GM19455 (cell line): ENCODE results near the gene BTBD19.
"Not testable (repeated sequence)": the region's sequence is repeated elsewhere in the genome, so short reads cannot be mapped to it uniquely, and the experiment has no call there.

Source experiments
- ATAC-seq: cut with Tn5 transposase; IDR thresholded peaks from one replicate; pipeline ENCODE4 v1.9.1; 2021; ENCODE audit not compliant: unreplicated experiment

BTBD19 gene

DNA sequence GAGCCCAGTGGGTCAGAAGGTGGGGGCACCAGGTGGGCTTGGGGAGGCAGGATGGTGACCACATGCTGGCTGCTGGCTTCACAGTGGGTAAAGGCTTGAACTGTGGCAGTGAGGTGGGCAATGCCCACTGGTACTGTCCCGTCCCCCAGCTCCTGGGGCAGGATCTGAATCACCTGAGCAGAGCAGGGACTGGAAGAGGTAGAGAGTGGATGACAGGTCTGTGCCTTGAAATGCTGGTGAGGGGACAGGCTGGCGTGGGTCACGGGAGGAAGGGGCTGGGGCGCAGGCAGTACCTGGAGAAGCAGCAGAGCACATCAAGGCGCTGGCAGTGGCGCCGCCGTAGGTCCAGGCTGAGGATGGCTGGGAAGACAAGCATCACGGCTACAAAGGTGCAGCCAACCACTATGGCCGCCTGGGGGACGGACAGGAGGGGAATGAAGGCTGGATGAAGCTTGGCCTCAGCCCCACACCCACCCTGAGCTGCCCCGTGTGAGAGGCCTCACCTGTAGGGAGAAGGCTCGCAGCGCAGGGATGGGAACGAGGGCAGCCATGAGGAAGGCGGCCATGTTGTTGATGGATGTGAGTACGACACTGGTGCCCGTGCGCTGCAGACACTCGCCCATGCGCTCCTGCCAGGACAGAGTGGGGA is 19.8 kb downstream of the BTBD19 start:
- no peak for ATAC-seq

DNA sequence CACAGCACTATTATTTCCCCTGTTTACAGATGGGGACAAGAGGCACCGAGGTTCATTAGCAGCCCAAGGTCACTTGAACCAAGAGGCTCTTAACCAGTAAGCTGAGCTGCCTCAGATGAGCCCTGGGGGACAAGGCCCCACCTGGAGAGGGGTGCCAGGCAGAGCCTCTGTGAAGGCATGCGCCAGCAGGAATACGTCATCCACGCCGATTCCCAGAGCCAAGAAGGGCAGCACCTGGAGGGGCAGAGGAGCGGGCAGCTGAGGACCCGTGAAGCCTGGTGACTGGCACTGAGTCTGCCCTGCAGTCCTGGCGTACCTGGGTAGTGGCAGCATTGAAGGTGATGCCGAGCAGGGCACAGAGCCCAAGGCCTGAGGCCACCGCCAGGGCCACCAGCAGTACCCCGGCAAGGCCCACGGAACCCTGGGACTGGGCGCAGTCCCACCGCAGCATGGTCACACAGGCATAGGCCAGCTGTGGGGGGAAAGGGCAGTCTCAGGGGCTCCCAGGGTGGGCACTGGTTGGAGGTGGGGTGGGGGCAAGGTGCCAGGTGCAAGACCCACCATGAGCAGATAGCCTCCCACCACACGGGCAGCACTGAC is 20.6 kb downstream of the BTBD19 start:
- ATAC-seq = no peak

DNA sequence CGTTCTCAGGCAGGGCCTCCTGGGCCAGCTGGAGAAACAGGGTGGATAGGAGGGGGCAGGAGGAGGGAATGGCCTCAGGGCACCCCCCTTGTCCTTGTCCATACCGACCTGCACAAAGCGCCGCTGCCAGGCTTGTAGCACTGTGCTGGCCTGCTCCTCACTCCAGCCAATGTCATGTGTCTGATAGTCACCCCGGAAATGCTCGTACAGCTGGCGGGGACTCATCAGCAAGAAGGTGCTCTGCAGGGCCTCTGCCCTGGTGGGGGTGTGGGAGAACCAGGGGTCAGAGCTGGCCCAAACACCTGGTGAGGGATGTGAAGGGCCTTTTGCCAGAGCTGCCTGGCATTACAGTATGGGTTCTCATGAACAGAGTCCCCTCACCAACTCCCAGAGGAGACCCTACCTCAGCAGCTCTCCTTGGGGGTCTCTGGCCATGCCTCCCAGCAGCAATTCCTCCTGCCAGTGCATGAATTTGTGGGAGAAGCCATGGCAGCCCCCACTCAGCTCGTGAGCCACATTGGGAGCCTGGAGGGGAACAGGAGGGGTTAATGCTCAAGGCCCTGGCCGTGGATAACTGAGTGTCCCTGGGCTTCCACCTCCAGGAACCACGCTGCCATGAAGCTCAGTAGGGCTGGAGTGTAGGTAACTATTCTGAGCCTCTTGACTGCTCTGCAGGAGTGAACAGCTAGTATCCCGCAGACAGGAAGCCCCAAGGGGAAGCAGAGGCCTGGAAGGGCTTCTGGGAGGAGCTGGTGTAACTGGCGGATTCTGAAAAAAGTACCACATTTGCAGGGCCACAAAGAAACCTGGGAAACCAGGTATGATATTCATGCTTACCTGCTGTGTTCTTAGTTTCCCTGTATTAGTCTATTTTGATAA is 21.4 kb downstream of the BTBD19 start:
- ATAC-seq = no peak

DNA sequence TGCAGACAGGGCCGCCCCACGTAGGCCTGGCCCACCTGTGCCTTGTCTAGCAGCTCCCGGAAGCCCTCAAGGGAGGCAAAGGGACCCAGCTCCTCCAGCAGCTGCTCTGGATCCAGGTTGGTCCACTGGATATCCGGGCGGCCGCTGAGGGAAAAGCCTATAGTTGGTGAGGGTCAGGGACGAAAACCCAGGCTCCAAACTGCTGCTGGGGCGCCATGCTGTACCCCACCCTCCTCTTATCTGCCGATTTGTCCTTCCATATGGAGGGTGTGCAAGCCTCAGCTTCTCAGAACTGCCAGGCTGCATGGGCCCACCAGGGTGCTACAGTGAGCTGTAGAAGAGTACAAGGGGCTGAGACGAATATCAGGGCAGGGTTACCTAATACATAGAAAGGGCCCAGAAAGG is 22.6 kb downstream of the BTBD19 start:
- no peak for ATAC-seq

DNA sequence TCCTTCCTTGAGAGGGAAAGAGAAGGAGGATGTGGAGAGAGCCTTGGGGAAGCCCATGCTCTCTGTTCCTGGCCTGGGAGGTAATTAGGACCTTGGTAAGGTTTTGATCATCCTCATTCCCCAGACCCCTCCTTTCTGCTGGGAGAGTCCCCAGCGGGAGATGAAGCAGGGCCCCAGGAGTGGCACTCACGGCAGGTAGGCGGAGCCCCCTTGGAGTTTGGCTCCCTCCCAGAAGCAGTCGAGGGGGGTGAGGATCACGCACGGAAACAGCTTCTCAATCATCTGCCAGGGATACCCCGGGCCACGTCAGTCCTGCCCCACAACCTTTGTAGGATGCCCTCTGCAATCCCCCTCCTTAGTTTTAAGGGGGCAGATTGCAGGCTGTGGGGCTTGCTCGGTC is 23.2 kb downstream of the BTBD19 start:
- ATAC-seq = no peak

DNA sequence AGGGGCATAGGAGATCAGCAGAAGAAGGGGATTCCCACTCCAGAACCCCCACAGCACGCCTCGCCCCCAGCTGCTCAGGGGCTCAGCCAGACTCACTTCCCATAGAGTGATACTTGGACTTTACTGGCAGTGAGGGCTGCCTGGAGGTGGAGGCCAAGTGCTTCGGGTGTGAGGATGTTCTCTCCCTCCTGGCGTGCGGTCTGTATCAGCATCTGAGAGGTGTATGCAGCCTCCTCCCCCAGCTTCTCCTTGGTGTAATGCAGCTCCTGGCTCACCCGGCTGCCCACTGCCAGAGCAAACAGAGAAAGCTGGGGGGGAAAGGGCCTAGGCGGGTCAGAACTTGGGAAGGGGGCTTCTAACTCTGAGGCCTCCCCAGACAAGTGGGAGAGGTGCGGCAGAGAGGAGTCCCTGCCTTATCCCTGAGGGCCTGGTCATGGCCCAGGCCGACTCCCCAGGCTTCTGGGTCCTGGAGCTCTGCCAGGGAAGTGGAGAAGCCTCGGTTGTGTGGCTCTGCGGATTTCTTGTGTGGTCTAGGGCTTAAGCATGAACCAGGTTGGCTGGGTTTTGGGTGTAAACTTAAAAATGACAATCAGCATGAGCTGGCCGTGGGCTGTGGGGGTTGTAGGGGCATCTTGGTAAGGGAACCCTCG is 23.9 kb downstream of the BTBD19 start:
- no peak for ATAC-seq

DNA sequence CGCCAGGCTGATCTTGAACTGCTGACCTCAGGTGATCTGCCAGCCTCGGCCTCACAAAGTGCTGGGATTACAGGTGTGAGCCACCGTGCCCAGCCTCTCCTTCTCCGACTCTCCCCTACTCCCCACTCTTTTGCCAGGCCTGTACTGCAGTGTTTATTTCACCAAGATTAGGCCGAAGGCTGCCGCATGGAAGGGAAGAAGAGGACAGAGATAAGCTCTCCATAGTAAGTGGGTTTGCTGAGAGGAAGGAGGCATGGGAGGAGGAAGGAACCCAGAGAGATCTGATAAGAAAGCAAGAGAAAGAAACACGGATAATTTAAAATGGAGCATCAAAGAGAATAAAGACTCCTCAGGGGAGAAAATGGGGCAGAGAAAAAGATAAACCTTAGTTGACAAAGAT is 26.0 kb downstream of the BTBD19 start:
- ATAC-seq = no peak

DNA sequence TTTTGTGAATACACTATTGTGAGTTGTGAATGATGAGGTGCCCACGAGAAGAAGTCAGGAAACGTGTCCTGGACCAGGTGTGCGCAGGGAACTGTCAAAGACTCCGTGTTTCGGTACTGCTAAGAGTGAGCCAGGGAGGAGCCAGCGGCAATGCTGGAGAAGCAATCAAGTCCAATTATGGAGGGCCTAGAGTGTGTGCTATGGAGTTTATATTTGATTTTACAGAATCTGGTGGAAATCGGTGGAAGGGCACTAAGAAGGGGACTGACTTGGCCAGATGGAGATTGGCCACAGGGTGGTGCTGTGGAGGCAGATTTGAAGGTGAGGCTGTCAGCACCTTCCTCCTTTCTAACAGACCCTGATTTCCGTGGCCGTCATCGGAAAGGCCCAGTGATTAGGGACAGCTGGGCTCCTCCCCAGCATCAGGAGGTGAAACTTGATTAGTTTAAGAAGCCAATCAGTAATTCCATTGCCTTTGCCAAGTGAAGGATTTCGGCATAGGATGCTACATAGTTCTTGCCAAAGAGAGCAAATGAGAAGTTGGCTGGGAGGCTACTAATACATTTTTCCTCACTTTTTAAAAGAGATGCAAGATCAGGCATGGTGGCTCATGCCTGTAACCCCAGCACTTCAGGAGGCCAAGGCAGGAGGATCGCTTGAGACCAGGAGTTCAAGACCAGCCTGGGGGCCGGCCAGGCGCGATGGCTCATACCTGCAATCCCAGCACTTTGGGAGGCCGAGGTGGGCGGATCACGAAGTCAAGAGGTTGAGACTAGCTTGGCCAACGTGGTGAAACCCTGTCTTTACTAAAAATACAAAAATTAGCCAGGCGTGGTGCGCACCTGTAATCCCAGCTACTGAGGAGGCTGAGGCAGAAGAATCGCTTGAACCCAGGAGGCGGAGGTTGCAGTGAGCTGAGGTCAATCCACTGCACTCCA is 27.7 kb downstream of the BTBD19 start:
- ATAC-seq = no peak

DNA sequence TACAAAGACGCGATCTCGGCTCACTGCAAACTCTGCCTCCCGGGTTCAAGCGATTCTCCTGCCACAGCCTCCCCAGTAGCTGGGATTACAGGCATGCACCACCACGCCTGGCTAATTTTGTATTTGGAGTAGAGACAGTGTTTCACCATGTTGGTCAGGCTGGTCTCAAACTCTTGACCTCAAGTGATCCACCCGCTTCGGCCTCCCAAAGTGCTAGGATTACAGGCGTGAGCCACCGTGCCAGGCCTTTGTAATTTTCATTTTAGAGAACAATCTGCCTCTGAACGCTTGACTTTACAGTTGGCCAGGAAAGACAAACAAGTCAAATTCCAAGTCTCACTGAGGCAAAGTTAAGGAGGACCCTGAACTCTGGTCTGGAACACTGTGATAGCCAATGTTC is 30.0 kb downstream of the BTBD19 start:
- ATAC-seq = not testable (repeated sequence)

DNA sequence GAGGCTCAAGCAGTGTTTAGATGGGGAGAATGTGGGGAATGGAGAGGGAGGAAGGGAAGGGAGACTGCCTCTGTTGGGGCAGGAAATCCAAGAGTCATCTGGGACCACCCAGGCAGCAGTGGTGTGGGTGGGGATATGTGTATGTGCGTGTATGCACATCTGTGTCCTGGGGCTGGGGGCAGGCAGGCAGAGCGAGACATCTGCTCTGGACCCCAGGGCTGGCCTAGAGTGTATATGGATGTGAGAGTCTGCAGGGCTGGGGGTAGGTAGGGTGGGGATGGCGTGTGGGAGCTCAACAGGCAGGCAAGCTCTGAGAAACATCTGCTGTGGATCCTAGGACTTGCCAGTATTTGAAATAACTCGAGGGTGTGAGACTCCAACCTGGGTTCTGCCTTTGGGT is 31.3 kb downstream of the BTBD19 start:
- no peak for ATAC-seq

DNA sequence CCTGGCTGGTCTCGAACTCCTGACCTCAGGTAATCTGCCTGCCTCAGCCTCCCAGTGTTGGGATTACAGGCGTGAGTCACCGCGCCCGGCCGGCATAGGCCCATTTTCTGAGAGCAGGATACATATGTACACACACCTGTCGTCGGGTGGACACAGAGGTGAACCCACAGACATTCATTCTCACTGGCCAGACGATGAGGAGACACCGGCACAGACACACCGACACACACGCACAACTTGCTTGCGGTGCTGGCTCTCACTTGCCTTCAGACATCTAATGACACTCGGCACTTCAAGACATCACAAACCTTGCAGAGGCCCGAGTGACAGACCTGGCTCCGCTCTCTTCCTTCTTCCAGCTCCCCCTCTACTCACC is 34.2 kb downstream of the BTBD19 start:
- ATAC-seq = no peak

DNA sequence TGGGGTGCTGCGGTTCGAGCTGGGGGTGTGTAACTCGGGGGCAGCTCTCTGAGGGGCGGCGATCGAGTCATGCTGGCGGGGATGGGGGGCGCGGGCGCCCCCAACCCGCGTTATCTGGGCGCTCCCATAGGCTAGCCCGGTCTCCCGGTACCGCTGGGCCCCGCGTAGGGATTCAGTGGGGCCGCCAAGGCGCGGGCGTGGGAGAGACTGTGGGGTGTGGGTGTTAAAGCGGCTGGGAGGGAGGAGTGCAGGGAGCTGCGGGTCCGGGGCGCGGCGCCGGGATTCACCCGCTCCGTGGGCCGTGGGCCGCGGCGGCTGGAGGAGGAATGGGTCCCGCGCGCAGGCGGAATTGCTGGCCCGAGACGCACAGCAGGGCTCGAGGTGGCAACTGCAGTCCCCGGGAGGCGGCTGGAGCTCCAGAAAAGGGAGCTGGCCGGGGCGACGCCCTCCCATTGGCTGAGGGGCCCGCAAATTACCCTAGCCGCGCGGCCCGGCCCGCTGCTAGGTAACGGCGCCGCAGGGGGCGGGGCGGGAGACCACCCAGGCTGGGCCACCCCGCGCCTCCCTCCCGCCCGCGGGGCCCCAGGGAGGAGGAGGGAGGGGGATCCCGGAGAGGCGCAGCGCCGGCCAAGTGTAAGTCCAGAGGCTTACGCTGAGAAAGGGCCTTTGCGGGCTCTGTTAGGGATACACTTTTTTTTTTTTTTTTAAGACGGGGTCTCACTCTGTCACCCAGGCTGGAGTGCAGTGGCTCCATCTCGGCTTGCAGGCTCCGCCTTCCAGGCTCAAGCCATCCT is 34.7 kb downstream of the BTBD19 start, which contains the start of gene PTCH2:
Gene PTCH2, minus strand, starts transcription at position 392 of the 794 bp plus-strand sequence. Its CDS starts 321 bp downstream, at position 71.
- ATAC-seq = no peak

DNA sequence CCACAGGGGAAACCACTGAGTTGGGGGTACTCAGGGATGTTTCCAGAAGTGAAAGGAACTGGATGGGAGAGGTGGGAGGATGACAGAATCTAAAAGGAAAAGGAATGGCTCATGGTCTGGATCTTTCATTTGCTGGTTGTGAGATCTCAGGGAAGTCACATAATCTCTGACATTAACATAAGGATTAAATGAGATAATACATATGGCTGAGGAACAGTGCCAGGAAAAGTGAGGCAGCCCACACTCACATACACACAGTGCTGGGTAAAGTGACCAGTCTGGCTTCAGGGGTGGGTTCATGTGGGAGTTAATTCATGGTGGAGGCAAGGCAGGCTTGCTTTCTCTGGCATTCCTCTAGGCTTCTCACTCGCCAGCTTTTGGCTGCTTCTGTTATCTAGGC is 38.7 kb downstream of the BTBD19 start:
- no peak for ATAC-seq

DNA sequence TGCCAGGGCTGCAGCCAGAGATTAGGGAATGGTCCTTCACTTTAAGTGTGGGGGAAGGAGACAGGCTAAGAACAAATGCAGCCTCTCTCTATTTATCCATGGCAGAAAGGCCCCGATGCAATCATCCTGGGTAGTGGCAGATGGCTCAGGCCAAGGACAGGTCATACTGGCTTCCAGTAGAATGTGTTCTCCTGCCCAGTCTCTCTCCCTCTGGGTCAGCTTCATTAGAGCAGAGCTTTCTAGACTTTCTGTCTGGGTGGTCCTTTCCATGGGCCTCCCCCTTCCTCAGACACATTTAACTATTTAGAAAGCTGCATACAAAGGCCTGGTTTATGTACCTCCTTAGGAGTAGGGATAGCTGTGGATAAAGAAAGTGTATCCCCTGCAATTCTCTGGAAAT is 39.5 kb downstream of the BTBD19 start:
- ATAC-seq = no peak

DNA sequence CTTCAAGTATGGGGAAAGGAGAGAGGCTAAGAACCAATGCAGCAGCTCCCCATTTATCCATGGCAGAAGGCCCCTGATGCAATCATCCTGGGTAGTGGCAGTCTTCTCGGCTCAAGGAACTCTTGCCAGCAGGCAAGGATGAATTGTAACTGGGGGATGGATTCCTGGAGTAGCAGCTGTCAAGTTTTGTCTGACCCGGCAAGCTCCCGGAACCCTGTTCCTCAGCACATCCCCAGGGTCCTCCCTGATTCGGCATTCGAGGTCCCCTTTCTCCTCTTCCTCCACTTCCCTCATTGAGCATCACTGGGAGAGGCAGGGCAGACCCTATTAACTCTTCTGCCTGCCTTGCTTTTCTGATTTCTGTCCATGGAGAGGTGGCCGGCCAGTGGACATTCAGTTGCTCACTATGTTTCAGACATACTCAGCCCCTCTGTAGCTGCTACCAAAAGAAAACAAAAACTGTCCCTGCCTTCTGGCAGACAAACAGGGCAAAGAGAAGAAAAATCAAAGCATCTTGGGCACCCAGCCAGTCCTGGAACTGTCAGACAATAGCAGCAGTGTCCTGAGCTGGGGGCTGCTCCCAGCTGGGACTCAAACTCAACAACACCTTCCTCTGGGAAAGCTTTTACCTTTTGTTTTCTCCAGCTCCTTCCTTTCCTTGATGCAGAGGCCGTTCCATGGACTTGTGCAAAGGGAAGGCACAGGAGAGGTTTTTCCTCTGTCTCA is 40.3 kb downstream of the BTBD19 start:
- ATAC-seq = no peak

DNA sequence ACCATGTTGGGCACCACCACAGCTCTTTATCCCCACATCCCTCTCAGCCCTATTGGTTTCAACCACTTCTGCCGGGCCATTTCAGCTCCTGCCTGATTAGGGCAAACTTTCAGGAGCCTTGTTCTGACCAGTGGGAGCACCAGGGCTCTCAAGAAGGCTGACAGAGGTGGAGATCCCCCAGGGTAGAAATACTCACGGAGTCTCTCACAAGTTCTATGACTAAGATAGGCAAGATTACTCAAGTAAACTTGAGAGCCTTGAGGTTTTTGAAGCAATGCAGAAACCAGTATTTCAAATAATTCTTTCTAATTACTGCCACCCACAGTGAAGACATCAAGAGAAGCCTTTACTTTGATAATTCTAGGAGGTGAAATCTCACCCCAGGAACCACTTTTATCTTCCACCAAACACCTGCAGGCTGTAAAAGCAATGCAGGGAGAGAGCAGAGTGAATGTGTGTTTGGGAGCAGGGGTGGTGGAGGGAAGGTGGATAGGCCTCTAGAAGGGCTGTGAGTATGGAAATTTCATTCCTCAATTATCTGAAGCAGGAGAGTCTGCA is 41.3 kb downstream of the BTBD19 start:
- no peak for ATAC-seq

DNA sequence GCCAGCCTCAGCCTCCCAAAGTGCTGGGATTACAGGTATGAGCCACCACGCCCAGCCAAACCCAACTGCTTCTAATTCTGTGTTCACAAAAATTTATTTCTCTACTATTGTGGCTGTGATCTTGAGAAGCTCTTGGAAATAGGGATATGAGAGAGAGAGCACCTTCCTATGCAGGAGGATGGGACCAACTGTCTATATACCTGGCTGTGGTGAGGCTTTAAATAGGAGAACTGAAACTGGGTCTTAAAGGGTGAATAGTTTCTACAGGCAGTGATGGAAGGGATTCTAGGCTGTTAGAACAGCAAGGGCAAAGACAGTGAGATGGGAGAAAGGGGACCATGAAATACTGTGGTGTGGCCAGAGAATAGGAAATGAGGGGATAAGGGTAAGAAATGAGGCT is 43.0 kb downstream of the BTBD19 start:
- ATAC-seq = no peak

DNA sequence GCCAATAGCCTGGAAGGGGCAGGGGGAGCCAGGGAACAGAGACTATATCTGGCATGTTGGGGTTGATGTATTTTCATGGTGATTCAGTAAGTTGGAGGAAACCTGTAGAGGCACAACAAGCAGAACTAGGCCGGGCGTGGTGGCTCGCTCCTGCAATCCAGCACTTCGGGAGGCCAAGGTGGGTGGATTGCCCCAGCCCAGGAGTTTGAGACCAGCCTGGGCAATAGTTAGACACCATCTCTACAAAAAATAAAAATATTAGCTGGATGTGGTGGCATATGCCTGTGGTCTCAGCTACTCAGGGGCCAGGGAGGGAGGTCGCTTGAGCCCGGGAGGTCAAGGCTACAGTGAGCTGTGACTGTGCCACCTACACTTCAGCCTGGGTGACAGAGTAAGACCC is 44.9 kb downstream of the BTBD19 start:
- no peak for ATAC-seq

DNA sequence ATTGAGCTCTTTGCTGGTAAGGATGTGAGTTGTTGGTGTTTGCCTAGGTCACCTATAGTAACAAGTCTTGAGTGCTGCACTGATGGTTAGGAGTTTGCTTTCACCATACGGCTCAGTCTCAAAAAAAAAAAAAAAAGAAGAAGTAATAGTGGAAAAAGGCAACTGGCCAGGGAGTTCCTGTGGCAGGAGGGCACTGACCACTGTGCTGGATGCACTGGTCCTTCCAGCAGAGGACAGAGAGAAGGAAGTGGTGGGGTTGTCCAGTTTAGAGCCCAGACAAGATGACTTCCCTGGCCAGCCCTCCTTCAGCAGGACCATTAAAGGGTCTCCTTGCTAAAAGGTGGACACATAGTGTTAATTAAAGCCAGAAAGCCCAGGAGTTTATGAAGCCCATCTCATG is 46.6 kb downstream of the BTBD19 start:
- ATAC-seq = no peak
